GM21528 (cell line): Measurements from ENCODE around the gene NDUFA3.
"Not testable (repeated sequence)": the region's sequence is repeated elsewhere in the genome, so short reads cannot be mapped to it uniquely, and the experiment has no call there.

ENCODE experiments used
- ATAC-seq: cut with Tn5 transposase; IDR thresholded peaks from one replicate; pipeline ENCODE4 v1.9.1; 2021; ENCODE audit warnings: mild to moderate bottlenecking, moderate library complexity; ENCODE audit not compliant: unreplicated experiment, low FRiP score

Gene NDUFA3

GRCh38 chr19:54102421-54103169 is at the start of gene NDUFA3:
Gene NDUFA3, plus strand, starts transcription at chr19:54102855. Its CDS starts 24 bp downstream, at chr19:54102879.
- ATAC-seq, result peak; percentile 84

- no peak for ATAC-seq
These were observed 40.0 kb upstream of the NDUFA3 start for GRCh38 chr19:54062643-54063042.

- no peak for ATAC-seq
These were observed 39.1 kb upstream of the NDUFA3 start, which contains the start of gene VSTM1 for GRCh38 chr19:54063350-54064116. Gene VSTM1, minus strand, starts transcription at chr19:54063897. Its CDS starts 120 bp downstream, at chr19:54063777.

GRCh38 chr19:54069470-54069869 is 33.2 kb upstream of the NDUFA3 start:
- no peak for ATAC-seq

DNA sequence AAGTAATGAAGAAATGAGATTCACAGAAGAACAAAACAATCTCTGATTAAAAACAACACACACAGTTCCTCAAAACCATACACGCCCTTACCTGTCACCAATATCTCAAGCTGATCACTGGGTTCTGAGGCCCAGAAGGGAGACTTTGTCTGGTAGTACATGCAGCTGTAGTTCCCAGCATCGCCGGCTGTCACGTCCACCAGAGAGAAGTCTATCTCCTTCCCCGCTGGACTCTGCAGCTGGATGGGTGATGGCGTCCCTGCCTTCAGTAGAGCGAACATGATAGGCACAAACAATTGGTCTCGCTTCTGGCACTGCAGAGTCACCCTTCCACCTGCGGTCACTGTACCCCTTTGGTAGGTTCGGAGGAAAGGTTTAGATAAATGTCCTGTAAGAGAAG is 28.8 kb upstream of the NDUFA3 start:
- no peak for ATAC-seq

DNA sequence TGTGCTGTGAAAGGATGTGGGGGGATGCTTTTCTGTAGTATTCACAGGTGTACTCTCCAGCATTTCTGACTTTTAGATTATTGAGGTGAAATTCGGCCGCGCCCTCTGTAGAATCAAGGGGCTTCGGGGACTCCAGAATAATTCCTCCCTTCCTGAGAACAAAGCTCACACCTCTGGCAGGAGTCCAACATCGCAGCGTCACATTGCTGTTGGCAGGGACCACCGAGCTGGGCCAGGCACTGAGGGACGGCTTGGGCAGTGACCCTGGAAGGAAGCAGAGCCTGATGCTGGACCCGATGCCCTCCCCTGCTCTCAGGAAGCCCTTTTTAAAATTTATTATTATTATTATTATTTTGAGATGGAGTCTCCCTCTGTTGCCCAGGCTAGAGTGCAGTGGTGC is 27.8 kb upstream of the NDUFA3 start:
- no peak for ATAC-seq

DNA sequence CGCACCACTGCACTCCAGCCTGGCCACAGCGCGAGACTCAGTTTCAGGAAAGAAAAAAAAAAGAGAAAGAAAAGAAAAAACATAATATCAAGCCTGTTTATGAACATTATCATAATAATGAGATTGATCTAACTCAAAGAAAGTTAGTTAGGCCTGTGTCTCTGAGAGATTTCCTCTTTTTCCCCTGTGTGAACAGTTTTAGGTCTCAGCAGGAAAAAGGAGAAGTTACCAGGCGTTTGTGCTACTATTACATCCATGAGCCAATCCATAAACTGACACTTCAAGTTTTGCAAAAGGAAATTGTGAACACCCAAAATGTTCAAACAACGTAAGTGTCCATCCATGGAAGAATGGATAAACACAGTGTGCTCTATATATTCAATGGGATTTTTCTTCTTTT is 25.3 kb upstream of the NDUFA3 start:
- no peak for ATAC-seq

- no peak for ATAC-seq
These were observed 21.6 kb upstream of the NDUFA3 start, which contains the start of gene TARM1 for GRCh38 chr19:54081032-54081431. Gene TARM1, minus strand, starts transcription at chr19:54081365. Its CDS starts 25 bp downstream, at chr19:54081340.

DNA sequence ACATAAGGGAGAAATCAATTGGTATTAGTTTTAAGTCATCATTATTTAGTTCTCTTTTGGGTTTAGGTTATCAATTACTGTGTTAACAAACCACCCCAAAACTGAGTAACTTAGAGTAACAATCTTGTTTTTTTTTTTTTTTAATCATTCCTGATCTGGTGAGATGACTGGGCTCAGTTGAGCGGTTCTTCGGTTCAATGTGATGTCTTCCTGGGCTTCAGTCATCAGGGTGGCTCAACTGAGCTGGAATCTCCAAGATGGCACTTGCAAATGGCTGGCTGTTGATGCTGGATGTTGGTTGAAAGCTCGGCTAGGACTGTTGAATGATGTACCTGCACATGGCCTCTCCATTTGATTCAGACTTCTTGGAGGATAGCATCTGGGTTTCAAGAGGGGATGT is 18.2 kb upstream of the NDUFA3 start:
- ATAC-seq, result no peak

- no peak for ATAC-seq
These were observed 8.1 kb upstream of the NDUFA3 start for GRCh38 chr19:54094426-54095000.

- ATAC-seq, result no peak
These were observed 7.4 kb upstream of the NDUFA3 start for GRCh38 chr19:54095136-54095858.

- ATAC-seq, result not testable (repeated sequence)
These were observed 6.6 kb upstream of the NDUFA3 start for GRCh38 chr19:54095859-54096616.

DNA sequence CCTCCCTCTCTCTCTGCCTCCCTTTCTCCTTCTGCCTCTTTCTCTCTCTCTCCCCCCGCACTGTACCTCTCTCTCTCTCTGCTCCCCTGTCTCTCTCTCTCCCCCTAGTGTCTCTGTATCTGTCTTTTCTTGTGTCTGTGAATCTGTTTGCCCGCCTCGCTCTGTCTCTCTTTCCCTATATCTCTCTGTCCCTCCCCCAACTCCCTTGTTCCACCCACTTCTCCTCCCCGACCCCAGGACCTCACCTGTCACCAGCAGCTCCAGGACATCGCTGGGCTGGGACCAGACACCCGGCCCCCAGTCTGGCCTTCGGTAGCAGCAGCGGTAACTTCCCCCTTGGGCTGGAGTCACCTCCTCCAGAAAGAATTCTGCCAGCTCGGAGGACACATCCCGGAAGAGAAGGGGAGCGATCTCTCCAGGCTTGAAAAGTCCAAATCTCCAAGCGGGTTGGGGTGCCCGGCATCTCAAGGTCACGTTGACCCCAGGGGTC is 6.0 kb upstream of the NDUFA3 start:
- ATAC-seq, result no peak

GRCh38 chr19:54099190-54099902 is 3.3 kb upstream of the NDUFA3 start:
- no peak for ATAC-seq

DNA sequence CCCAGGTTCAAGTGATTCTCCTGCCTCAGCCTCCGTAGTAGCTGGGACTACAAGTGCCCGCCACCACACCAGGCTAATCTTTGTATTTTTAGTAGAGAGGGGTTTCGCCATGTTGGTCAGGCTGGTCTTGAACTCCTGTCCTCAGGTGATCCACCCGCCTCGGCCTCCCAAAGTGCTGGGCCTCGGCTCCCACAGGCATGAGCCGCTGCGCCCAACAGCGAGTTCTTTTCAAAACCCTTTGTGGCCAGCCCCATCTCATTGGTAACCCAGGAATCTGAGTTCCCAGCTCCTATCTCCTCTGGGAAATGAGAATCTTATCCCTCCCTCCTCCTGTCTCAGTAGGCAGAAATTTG is 2.8 kb upstream of the NDUFA3 start:
- not testable (repeated sequence) for ATAC-seq

DNA sequence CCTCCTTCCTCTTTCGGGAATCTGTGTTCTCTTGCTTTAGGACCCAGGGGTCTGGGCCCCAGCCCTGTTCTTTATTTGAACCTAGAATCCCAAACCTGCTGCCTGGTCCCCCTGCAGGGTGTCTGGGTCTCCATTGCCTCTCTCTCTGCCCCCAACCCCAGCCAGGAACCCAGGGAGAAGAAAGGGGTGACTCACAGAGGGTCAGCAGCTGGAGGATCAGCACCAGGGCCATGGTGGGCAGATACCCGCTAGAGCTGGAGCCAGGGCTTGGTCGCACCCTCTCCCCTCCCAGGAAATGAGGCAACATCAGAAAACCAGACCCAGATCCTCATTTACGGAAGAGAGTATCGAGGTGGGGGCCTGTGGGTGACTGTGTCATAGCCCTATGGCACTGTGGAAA is 2.1 kb upstream of the NDUFA3 start, which contains the start of gene OSCAR:
Gene OSCAR (minus strand): TSS at position 243 of the 400 bp plus-strand sequence. CDS start 11 bp downstream, at position 232.
- no peak for ATAC-seq

- ATAC-seq, result no peak
These were observed 2.5 kb downstream of the NDUFA3 start for GRCh38 chr19:54104998-54105715.

GRCh38 chr19:54105796-54106195 is 3.1 kb downstream of the NDUFA3 start:
- no peak for ATAC-seq
